CD4-positive, alpha-beta T cell treated with Interferon gamma for 1 hour (primary cell): Measurements from ENCODE around the gene ANKRD2.

ENCODE experiments used
- DNase-seq: peaks from one replicate; pipeline ENCODE4 v3.0.0-alpha.2; 2020

The ANKRD2 gene

DNA sequence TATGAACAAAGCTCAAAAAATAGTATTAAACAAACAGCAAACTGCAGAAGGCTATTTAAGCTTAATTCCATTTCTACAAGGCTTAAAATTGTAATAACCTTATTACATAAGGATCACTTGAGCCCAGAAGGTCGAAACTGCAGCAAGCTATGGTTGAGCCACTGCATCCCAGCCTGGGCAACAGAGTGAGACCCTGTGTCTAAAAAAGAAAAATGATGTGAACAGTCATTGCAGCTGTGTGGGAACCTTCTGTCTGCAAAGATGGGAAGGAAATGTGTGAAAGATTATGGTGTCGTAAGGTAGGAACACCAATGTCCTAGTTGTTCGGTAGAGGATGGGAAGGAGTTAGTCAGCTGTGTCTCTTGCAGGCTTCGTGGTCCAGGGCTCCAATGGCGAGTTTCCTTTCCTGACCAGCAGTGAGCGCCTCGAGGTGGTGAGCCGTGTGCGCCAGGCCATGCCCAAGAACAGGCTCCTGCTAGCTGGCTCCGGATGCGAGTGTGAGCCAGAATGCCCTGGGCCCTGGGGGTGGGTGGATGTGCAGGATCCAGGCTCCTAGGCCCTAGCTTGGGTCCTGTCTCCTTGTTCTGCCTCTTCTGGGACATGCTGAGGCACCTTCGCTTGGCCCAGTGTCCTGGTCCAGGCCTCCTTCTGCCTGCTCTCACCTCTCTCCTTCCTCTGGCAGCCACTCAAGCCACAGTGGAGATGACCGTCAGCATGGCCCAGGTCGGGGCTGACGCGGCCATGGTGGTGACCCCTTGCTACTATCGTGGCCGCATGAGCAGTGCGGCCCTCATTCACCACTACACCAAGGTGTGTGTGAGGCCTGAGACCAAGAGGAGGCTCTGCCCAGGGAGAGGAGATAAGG lies 26.1 kb downstream of the ANKRD2 start:
- DNase-seq = no peak

DNA sequence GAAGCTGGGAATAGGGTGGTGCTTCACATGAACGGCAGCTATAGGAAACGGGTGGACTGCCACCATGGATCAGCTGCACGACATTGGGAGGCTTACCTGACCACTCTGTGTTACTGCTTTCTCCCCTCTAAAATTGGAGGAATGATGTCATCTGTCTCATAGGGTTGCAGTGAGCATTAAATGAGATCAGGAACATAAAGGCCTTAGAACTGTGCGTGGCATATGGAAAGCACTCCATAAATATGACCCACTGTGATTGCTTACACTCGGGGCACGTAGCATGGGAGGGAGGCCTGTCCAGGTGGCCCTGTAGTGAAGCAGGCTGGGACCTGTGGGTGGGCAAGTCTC lies 26.7 kb downstream of the ANKRD2 start:
- no peak for DNase-seq

DNA sequence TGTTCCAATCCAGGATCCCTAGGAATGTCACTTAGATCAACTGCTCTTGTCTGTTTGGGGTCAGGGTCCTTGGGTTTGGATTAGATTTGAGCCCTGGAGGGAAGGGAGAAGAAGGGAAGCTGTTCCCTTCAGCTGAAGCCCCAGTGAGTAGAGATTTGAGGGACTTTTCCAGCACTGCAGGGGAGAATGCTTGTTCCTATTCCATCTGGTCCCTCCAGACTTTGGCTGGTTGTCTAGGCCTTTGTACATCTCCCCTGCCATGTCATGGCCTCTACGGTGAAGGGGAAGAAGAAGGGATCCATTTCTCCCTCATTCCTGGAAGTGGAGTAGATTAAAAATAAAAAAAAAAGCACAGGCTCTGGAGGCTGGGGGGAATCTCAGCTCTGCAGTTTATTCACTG lies 28.0 kb downstream of the ANKRD2 start:
- DNase-seq = no peak

DNA sequence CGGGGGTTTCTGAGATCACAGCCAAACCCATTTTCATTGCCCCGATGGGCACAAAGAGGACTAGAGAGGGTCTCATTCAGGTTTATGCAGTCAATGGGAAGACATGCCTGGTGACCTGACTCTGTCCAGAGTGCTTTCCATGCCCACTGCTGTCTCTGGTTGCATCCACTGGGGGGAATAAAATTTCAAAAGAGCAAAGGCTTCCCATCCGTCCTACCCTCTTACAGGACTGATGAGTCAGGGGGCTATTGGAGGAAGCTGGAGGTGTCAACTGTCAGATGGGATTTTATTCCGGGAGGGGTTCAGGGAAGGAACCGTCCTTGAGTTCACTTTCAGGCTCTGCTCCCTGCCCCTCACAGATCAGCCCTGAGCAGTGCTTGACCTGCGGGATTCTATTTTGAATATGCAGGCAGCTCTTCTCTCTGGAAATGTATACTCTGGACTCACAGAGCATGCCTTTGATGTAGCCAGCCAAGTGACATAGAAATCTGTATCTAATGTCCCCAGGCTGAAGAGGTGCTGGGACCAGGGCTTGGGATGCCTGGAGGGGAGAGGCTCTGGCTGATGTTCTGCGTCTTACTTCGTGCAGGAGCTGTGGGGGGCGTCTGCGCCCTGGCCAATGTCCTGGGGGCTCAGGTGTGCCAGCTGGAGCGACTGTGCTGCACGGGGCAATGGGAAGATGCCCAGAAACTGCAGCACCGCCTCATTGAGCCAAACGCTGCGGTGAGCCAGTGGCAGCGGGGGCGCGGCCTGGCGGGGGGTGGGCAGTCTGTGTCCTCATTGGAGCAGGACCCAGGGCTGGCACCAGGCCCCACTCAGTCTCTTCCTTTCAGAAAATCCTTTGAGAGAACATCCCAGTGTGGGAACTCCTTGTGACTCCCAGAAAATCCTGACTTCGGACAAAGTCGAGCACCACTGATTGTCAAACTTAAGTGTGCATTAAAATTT lies 29.0 kb downstream of the ANKRD2 start:
- no peak for DNase-seq

DNA sequence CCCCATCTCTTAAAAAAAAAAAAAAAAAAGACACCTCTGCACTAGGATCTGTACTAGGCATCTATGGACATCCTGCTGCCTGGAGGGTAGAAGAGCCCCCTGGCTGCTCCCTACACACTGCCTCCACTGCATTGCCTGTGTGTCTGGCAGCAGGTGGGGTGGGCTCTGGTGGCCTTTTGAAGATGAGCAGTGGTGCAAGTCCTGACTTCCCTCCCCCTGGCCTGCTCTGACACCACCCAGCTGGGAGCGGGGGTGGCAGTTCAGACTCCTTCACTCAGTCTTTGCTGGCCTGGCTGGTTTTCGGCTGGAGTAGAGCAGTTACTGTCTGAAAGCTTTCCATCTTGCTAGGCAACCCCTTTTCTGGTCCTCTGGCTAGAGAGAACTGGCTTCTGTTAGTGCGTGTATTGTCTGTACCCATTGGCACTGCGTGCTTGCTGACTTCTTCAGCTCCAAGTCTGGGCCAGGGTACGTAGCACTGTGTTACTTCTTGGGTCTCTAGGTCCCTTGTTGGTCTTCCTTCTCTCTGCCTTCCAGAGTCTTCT lies 34.6 kb downstream of the ANKRD2 start:
- no peak for DNase-seq

DNA sequence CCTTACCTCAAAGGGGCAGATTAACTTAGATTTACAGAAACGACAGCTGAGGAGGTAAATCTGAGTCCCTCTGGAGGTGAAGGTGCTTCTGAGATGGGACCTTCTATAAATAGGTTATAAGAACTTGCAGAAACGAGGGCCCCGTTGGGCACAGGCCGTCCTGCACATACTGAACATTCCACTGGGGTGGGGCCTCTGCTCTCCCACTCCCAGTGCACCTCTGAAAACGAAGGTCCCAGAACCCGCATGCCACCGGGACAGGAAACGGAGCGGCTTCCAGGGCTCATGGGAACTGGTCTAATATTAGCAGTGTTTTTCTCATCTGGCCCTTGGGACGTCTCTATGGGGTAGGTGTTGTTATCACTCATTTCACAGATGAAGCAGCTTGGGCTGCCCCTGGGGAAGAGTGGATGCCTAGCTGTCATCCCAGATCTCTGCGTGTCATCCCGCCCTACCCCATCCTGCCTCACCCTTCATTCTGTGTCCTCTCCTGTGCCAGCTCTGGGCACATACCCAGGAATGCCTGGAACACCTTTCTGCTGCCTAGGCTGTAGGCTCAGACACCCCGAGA lies 36.5 kb downstream of the ANKRD2 start:
- no peak for DNase-seq

DNA sequence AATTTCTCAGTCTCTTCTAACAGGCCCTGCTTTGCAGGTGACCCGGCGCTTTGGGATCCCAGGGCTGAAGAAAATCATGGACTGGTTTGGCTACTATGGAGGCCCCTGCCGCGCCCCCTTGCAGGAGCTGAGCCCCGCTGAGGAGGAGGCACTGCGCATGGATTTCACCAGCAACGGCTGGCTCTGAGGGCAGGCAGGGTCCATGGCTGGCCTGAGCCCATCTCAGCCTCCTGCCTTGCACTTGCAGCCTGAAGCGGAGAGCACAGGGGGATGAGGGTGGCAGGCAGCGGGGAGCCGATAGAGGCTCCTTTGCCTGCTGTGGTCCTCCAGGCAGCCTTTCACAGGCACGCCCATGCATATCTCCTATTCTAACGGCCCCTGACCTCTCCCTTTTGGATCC lies 38.9 kb downstream of the ANKRD2 start:
- DNase-seq = no peak

DNA sequence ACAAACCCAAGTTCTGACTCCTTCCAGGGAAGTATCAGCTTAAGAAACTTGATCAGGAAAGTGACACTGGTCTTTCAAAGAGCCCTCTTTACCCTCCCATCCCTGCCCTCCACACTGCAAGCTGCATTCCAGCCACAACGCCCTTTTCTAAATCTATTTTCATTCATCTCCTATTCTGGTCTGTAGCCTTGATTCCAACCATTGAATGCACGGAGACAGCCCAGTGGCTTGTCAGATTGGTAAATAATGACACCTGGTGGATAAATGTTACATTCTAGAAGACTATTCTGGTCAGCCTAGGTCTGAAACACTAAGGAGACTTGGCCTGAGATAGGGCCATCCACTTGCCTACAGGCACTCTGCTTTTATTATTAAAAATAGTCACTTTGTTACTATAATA lies 39.8 kb downstream of the ANKRD2 start:
- no peak for DNase-seq

DNA sequence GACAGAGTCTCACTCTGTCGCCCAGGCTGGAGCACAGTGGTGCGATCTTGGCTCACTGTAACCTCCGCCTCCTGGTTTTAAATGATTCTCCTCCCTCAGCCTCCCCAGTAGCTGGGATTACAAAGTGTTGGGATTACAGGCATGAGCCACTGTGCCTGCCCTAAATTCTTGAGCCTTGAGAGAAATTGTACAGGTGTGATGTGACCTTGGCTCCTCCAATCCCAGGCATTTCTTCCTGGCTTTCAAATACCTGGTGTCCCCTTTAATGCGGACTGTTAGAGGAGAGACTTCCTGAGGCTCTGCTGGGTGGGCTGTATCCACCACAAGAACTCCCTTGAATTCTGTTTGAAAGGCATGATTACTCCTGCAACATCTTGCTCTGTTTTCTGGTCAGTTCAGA lies 45.7 kb downstream of the ANKRD2 start:
- DNase-seq = no peak

DNA sequence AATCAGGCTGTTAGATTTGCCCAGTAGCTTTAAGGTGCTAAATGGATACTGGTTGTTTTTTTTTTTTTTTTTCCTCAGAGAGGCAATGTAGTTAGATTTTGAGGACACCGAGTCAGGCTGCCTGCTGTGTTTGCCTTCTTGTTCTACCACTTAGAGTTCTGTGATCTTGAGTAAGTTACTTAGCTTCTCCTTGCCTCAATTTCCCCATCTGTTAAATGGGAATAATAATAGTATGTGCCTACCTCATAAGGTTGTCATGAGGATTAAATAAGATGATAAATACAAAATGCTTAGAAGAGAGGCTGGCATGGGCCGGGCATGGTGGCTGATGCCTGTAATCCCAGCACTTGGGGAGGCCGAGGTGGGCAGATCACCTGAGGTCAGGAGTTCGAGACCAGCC lies 46.2 kb downstream of the ANKRD2 start:
- no peak for DNase-seq

DNA sequence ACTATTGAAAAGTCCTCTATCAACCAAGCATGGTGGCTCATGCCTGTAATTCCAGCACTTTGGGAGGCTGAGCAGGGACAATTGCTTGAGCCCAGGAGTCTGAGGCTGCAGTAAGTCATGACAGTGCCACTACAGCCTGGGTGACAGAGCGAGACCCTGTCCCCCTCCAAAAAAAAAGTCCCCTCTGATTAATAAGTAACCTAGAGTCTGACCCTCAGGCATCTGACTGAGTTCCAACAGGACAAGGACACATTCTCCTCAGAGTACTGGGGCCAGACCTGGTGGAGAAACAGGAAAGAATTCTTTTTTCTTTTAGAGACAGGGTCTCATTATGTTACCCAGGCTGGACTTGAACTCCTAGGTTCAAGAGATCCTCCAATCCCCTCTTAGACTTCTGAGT lies 50.7 kb downstream of the ANKRD2 start:
- DNase-seq = no peak

DNA sequence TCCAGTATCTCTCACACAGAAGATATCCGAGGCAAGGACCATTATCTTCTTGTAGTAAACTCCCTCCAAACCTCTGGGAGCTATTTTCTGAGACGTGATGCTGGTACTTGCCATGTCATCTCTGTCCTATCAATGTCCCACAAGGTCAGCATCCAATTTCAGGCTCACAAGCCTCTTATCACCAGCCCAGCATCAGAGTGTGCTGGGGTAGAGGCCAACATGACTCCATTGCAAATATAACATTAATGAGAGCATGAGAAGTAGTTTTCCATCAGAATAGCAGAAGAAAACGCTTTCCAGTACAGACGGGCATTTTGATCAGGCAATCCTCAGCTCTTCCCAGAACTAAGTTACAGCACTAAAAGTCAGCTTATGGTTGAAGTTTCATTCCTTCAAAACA lies 55.2 kb downstream of the ANKRD2 start:
- no peak for DNase-seq

DNA sequence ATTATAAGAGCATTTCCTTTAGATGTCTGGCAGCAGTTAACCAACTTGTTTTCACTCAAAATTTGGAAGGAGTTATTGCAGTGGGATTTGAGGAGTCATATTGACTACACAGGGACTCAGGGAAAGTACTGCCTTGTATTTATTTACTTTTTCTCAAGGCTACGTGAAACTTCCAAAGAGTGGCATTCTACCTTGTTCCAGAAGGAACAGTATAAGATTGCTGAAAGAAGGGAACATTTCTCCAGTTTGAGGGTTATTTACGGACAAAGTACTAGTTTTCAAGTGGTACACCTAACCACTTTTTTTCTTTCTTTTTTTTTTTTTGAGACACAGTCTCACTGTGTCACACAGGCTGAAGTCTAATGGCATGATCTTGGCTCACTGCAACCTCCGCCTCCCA lies 55.6 kb downstream of the ANKRD2 start:
- DNase-seq = no peak

DNA sequence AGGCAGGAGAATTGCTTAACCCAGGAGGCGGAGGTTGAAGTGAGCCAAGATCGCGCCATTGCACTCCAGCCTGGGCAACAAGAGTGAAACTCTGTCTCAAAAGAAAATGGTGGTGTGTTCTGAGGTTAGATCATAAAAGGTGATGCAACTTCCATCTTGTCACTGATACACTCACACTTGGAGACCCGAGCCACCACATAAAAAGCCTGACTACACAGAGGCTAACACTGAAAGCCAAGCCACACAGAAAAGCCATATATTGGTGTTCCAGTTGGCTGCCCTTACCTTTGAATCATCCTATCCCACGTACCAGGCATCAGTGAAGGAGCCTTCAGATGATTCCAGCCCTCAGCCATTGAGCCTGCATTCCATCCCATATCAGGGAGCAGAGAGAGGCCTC lies 56.7 kb downstream of the ANKRD2 start:
- DNase-seq = no peak

DNA sequence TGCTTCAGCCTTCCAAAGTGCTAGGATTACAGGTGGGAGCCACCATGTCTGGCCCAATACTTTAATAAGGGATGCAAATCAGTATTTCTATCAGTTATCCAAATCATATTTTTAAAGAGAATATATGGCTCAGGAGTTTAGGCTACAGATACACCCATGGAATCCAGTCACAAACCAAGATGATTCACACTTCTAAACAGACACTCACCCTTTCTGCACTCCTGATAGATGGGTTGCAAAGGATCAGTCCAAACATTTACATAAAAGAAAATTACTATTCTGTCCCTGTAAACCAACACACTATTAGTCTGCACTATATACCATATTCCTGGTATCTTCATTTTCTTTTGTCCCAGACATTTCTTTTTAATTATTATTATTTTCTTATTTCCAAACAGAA lies 58.5 kb downstream of the ANKRD2 start:
- no peak for DNase-seq

DNA sequence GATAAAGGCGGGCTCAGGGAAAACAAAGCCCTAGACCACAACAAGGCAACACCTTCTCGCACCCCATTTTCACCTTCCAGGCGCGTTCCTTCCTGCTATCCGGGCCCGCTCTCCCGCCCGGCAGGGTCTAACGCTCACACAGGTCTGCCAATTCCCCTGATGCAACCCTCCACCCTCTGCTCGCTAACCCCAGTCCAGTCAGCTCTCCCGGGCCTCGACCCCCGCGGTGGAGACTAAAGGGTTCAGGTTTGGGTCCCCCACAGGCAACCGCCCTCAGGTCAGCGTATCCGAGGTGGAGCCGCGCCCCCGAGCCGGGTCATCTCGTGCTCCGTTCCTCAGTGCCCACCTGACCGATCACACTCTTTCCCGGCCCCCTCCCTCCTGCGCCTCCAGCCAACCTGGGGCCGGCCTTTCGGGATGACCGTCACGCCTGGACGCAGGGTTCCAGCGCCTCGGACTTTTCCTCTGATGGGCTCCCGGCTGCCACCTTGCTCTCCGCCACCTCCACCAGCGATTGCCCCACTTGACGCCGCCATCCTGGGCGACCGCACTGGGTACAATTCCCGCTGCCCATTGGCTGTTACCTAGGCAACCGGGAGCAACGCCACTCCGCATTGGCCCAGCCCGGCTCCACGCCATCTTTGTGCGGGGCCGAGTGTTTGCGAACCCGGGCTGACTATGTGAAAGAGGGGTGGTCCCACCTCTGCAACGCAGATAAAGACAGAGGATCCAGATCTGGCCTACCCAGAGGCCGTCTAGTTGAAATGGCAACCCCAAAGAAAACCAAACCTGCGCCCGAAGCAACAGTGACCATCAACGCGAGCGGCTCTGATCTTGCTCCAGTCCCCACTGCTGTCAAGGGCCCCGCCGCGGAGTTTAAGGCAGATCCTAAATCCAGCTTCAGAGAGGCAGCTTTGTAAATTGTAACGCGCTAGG lies 60.6 kb downstream of the ANKRD2 start, which contains the start of gene MORN4:
Gene MORN4 (minus strand): TSS at position 552 of the 936 bp plus-strand sequence. CDS start 13,847 bp downstream, outside the sequence.
- peak; percentile 92 for DNase-seq
